Ishikawa (cell line): ENCODE results near the gene EMC9.

Source experiments
- CEBPB ChIP-seq: IDR thresholded peaks from 2 replicates; pipeline ENCODE4 v1.6.1; 2012
- CREB1 ChIP-seq: IDR thresholded peaks from 2 replicates; pipeline ENCODE4 v1.6.1; 2012; ENCODE audit warnings: low read depth
- EGR1 ChIP-seq: IDR thresholded peaks from 2 replicates; pipeline ENCODE4 v1.6.1; 2012
- EP300 ChIP-seq: IDR thresholded peaks from 2 replicates; pipeline ENCODE4 v1.6.1; 2012; ENCODE audit warnings: borderline replicate concordance
- FOXM1 ChIP-seq: IDR thresholded peaks from 2 replicates; pipeline ENCODE4 v1.6.1; 2012; ENCODE audit warnings: low read depth, borderline replicate concordance
- MAX ChIP-seq: IDR thresholded peaks from 2 replicates; pipeline ENCODE4 v1.6.1; 2012
- NFIC ChIP-seq: IDR thresholded peaks from 2 replicates; pipeline ENCODE4 v1.6.1; 2012
- RAD21 ChIP-seq: IDR thresholded peaks from 2 replicates; pipeline ENCODE4 v1.6.1; 2012; ENCODE audit warnings: low read depth
- REST ChIP-seq: IDR thresholded peaks from 2 replicates; pipeline ENCODE4 v1.6.1; 2012; ENCODE audit warnings: low read depth, mild to moderate bottlenecking
- TAF1 ChIP-seq: IDR thresholded peaks from 2 replicates; pipeline ENCODE4 v1.6.1; 2012; ENCODE audit warnings: low read depth, mild to moderate bottlenecking
- TCF12 ChIP-seq: IDR thresholded peaks from 2 replicates; pipeline ENCODE4 v1.6.1; 2012; ENCODE audit warnings: low read depth
- TEAD4 ChIP-seq: IDR thresholded peaks from 2 replicates; pipeline ENCODE4 v1.6.1; 2012
- USF1 ChIP-seq: IDR thresholded peaks from 2 replicates; pipeline ENCODE4 v1.6.1; 2012
- YY1 ChIP-seq: IDR thresholded peaks from 2 replicates; pipeline ENCODE4 v1.6.1; 2012; ENCODE audit warnings: low read depth
- ZBTB7A ChIP-seq: IDR thresholded peaks from 2 replicates; pipeline ENCODE4 v1.6.1; 2012; ENCODE audit warnings: low read depth

Gene EMC9

GRCh38 chr14:24187539-24187915 is 46.1 kb upstream of the EMC9 start:
- TF ChIP-seq EGR1 (no peak), RAD21 (no peak)

GRCh38 chr14:24186831-24187538 is 45.6 kb upstream of the EMC9 start:
- TF ChIP-seq MAX (no peak), REST (no peak), RAD21 (no peak), ZBTB7A (no peak)

GRCh38 chr14:24185741-24186140 is 44.4 kb upstream of the EMC9 start:
- TF ChIP-seq YY1 (no peak), TAF1 (no peak), RAD21 (no peak), EP300 (no peak), NFIC (no peak), ZBTB7A (no peak), USF1 (no peak), CEBPB (no peak), TEAD4 (no peak), MAX (no peak), TCF12 (no peak), REST (no peak), CREB1 (no peak), FOXM1 (no peak), EGR1 (no peak)

- TF ChIP-seq CREB1 (no peak), YY1 (no peak), NFIC (no peak), MAX (no peak), ZBTB7A (no peak), USF1 (no peak), CEBPB (no peak), REST (no peak), EGR1 (no peak), TEAD4 (no peak), TAF1 (no peak), RAD21 (no peak)
Measured at GRCh38 chr14:24185026-24185425, 43.6 kb upstream of the EMC9 start.
